H9 (cell line): ENCODE measurements around the gene IL1RAPL2. TPM values are rescaled to one million over a fixed set of nuclear protein-coding genes. Genes with fewer than 3 reads are reported as not detected.

Experiments
- DNase-seq: peaks from one replicate; pipeline ENCODE4 v3.0.0-alpha.2; 2017
- H2AFZ ChIP-seq: one replicate; pipeline ENCODE4 v1.6.1; 2013; ENCODE audit warnings: mild to moderate bottlenecking, low read length, control low read depth, moderate library complexity
- H2AK5ac ChIP-seq: 2 replicates; pipeline ENCODE4 v1.6.1; 2013; ENCODE audit warnings: low read length, control low read depth, mixed read lengths; ENCODE audit not compliant: insufficient read length
- H2BK120ac ChIP-seq: one replicate; pipeline ENCODE4 v1.6.1; 2013; ENCODE audit warnings: low read depth, mild to moderate bottlenecking, low read length, control low read depth, inconsistent platforms; ENCODE audit not compliant: poor library complexity, severe bottlenecking
- H2BK12ac ChIP-seq: 2 replicates; pipeline ENCODE4 v1.6.1; 2013; ENCODE audit warnings: low read length, control low read depth, mixed read lengths, low read depth; ENCODE audit not compliant: insufficient read length
- H2BK15ac ChIP-seq: 2 replicates; pipeline ENCODE4 v1.6.1; 2013; ENCODE audit warnings: low read depth, low read length, control low read depth
- H2BK20ac ChIP-seq: one replicate; pipeline ENCODE4 v1.6.1; 2013; ENCODE audit warnings: low read depth, mild to moderate bottlenecking, low read length, control low read depth, inconsistent platforms; ENCODE audit not compliant: poor library complexity, severe bottlenecking
- H2BK5ac ChIP-seq: 2 replicates; pipeline ENCODE4 v1.6.1; 2013; ENCODE audit warnings: low read length, control low read depth, mixed read lengths; ENCODE audit not compliant: insufficient read length
- H3K14ac ChIP-seq: 2 replicates; pipeline ENCODE4 v1.6.1; 2013; ENCODE audit warnings: low read length, control low read depth; ENCODE audit not compliant: insufficient read depth
- H3K18ac ChIP-seq: 2 replicates; pipeline ENCODE4 v1.6.1; 2013; ENCODE audit warnings: low read depth, mild to moderate bottlenecking, mixed read lengths, low read length, control low read depth; ENCODE audit not compliant: insufficient read length
- H3K23ac ChIP-seq: 2 replicates; pipeline ENCODE4 v1.6.1; 2013; ENCODE audit warnings: low read length, control low read depth, mixed read lengths, low read depth; ENCODE audit not compliant: insufficient read length
- H3K23me2 ChIP-seq: 2 replicates; pipeline ENCODE4 v1.6.1; 2013; ENCODE audit warnings: low read depth, mild to moderate bottlenecking, mixed read lengths, low read length, control low read depth; ENCODE audit not compliant: insufficient read length, poor library complexity, severe bottlenecking
- H3K27ac ChIP-seq: 2 replicates; pipeline ENCODE4 v1.5.1; 2013; ENCODE audit warnings: low read length, control low read depth, mixed read lengths, low read depth; ENCODE audit not compliant: insufficient read length
- H3K27me3 ChIP-seq: 2 replicates; pipeline ENCODE4 v1.6.1; 2013; ENCODE audit warnings: low read length, control low read depth, inconsistent platforms; ENCODE audit not compliant: insufficient read depth
- H3K4ac ChIP-seq: 2 replicates; pipeline ENCODE4 v1.6.1; 2013; ENCODE audit warnings: low read depth, mild to moderate bottlenecking, control low read depth, inconsistent platforms, low read length, moderate library complexity
- H3K4me1 ChIP-seq: 2 replicates; pipeline ENCODE4 v1.6.1; 2013; ENCODE audit warnings: low read length, control low read depth, inconsistent platforms; ENCODE audit not compliant: insufficient read depth
- H3K4me2 ChIP-seq: 2 replicates; pipeline ENCODE4 v1.6.1; 2013; ENCODE audit warnings: low read length, control low read depth, mixed read lengths; ENCODE audit not compliant: insufficient read length, insufficient read depth
- H3K56ac ChIP-seq: 2 replicates; pipeline ENCODE4 v1.6.1; 2013; ENCODE audit warnings: low read depth, mild to moderate bottlenecking, mixed read lengths, low read length, control low read depth; ENCODE audit not compliant: insufficient read length
- H3K79me1 ChIP-seq: 2 replicates; pipeline ENCODE4 v1.6.1; 2013; ENCODE audit warnings: low read depth, mild to moderate bottlenecking, moderate library complexity, low read length, control low read depth, inconsistent platforms; ENCODE audit not compliant: insufficient read depth, poor library complexity, severe bottlenecking
- H3K79me2 ChIP-seq: 2 replicates; pipeline ENCODE4 v1.6.1; 2013; ENCODE audit warnings: low read length, control low read depth, inconsistent platforms; ENCODE audit not compliant: insufficient read depth
- H3K9ac ChIP-seq: 2 replicates; pipeline ENCODE4 v1.6.1; 2013; ENCODE audit warnings: low read length, control low read depth, mixed read lengths; ENCODE audit not compliant: insufficient read length; ENCODE audit errors: extremely low read depth
- H3K9me3 ChIP-seq: one replicate; pipeline ENCODE4 v1.6.1; 2013; ENCODE audit warnings: low read depth, low read length, inconsistent platforms; ENCODE audit not compliant: control insufficient read depth
- H3T11ph ChIP-seq: one replicate; pipeline ENCODE4 v1.6.1; 2013; ENCODE audit warnings: mild to moderate bottlenecking, low read length, control low read depth, inconsistent platforms
- H4K20me1 ChIP-seq: one replicate; pipeline ENCODE4 v1.6.1; 2013; ENCODE audit not compliant: control insufficient read depth, insufficient read length, insufficient read depth
- H4K5ac ChIP-seq: 2 replicates; pipeline ENCODE4 v1.6.1; 2013; ENCODE audit warnings: low read depth, mild to moderate bottlenecking, mixed read lengths, low read length, control low read depth; ENCODE audit not compliant: insufficient read length
- H4K8ac ChIP-seq: replicated peaks from 2 replicates; pipeline ENCODE4 v1.6.1; 2013; ENCODE audit warnings: low read length, control low read depth, mixed read lengths, low read depth; ENCODE audit not compliant: insufficient read length
- H4K91ac ChIP-seq: 2 replicates; pipeline ENCODE4 v1.6.1; 2013; ENCODE audit warnings: low read depth, mild to moderate bottlenecking, moderate library complexity, mixed read lengths, low read length, control low read depth; ENCODE audit not compliant: insufficient read length
- H3K27ac Mint-ChIP-seq, 3 experiments: 2 replicates in 2 of 3; 3 replicates in 1 of 3; pipeline ENCODE4 v1.8.0; 2020 to 2021; ENCODE audit warnings: mixed read lengths in 3 of 3, mild to moderate bottlenecking in 1 of 3, moderate library complexity in 1 of 3
- H3K27me3 Mint-ChIP-seq: 2 replicates; pipeline ENCODE4 v1.8.0; 2021; ENCODE audit warnings: low read depth, mild to moderate bottlenecking, moderate library complexity, mixed read lengths
- H3K36me3 Mint-ChIP-seq, 3 experiments: 2 replicates in 2 of 3; 3 replicates in 1 of 3; pipeline ENCODE4 v1.8.0; 2020 to 2021; ENCODE audit warnings: low read depth in 3 of 3, mixed read lengths in 3 of 3; ENCODE audit not compliant: insufficient read depth in 1 of 3
- H3K4me1 Mint-ChIP-seq, 2 experiments: 2 replicates each; pipeline ENCODE4 v1.8.0; 2020; ENCODE audit warnings: mixed read lengths in 2 of 2
- H3K4me3 Mint-ChIP-seq, 2 experiments: 2 replicates in 1 of 2; 3 replicates in 1 of 2; pipeline ENCODE4 v1.8.0; 2020 to 2021; ENCODE audit warnings: mild to moderate bottlenecking in 2 of 2, mixed read lengths in 2 of 2, moderate library complexity in 1 of 2
- H3K9me3 Mint-ChIP-seq, 2 experiments: 2 replicates in 1 of 2; 3 replicates in 1 of 2; pipeline ENCODE4 v1.8.0; 2020; ENCODE audit warnings: mild to moderate bottlenecking in 2 of 2, mixed read lengths in 2 of 2, moderate library complexity in 1 of 2
- WGBS: extraction: QIAGEN DNeasy Blood & Tissue Kit; methylation state at CpG from one replicate; pipeline ENCODE4 v1.1.7; 2013; ENCODE audit warnings: missing lambda C conversion rate, low lambda C conversion rate, mixed read lengths; ENCODE audit not compliant: insufficient read length; ENCODE audit errors: extremely low coverage; 5-methylcytosine and 5-hydroxymethylcytosine counted together
- total RNA-seq: library from RNA; stranded (reverse); gene quantifications from 2 replicates; pipeline ENCODE4 v1.2.1, GENCODE V29; 2021
- TF ChIP-seq, protein P1 (sequence below): fragments of 200-600 bp; sonication (generic); conservative IDR thresholded peaks from 3 replicates; pipeline ENCODE4 v1.8.0; 2021; ENCODE audit warnings: antibody characterized with exemption, mild to moderate bottlenecking

The IL1RAPL2 gene
- total RNA-seq, 1 experiment from 2014 or later = not detected

DNA sequence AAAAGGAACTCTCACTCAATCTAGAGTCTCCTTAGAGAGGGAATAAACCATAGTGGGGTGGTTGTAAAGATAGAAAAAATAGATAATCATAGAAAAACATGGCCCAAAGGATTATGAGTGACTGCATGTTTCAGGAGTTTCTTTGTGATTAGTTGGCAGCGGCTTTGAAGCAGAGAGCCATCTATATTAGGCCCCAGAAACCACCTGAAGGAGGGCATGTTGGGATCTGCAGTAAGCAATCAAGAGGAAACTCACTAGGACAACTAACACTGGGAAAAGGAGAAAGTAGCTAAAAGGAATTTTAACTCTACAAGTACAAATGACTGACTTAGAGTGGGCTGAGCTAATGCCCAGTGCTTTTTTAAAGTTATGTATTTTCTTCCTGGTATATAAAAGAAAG, 987.1 kb downstream of the IL1RAPL2 start:
- Histone ChIP-seq H3K9me3 (no peaks in the 10 kb centered on the region), H2BK12ac (no peak overlapping the region), H3K23ac (no peak overlapping the region), H3K79me1 (no peaks in the 10 kb centered on the region), H3K4me2 (no peak overlapping the region), H3K4me1 (no peaks in the 10 kb centered on the region), H3K14ac (no peak overlapping the region), H2BK5ac (no peak overlapping the region), H3K27me3 (no peaks in the 10 kb centered on the region), H4K5ac (no peak overlapping the region), H3K9ac (no peak overlapping the region), H3K79me2 (no peaks in the 10 kb centered on the region), H3T11ph (no peak overlapping the region), H2BK15ac (no peak overlapping the region), H4K20me1 (no peaks in the 10 kb centered on the region), H4K91ac (no peak overlapping the region), H3K56ac (no peak overlapping the region), H2BK20ac (no peak overlapping the region), H3K23me2 (no peaks in the 10 kb centered on the region), H2BK120ac (no peak overlapping the region), H4K8ac (no peak overlapping the region), H3K18ac (no peak overlapping the region), H3K27ac (no peak overlapping the region), H3K4ac (no peak overlapping the region), H2AK5ac (no peak overlapping the region), H2AFZ (no peak overlapping the region)
- no peaks in the 10 kb centered on the region; a peak in 2 of 7 replicates for H3K36me3 Mint-ChIP-seq
- peaks cover 0 to 22% of the 10 kb centered on the region in 2 experiments; a peak in 2 of 5 replicates for H3K9me3 Mint-ChIP-seq
- no CpG with 5 or more reads among the region's 1 CpG for WGBS
- DNase-seq = no peak
- no peak overlapping the region for H3K4me3 Mint-ChIP-seq
- H3K4me1 Mint-ChIP-seq = no peaks in the 10 kb centered on the region
- H3K27ac Mint-ChIP-seq = no peak overlapping the region
- H3K27me3 Mint-ChIP-seq = peaks cover 1% of the 10 kb centered on the region; the same call in 1 of the 2 replicates
- TF ChIP-seq, protein P1, sequence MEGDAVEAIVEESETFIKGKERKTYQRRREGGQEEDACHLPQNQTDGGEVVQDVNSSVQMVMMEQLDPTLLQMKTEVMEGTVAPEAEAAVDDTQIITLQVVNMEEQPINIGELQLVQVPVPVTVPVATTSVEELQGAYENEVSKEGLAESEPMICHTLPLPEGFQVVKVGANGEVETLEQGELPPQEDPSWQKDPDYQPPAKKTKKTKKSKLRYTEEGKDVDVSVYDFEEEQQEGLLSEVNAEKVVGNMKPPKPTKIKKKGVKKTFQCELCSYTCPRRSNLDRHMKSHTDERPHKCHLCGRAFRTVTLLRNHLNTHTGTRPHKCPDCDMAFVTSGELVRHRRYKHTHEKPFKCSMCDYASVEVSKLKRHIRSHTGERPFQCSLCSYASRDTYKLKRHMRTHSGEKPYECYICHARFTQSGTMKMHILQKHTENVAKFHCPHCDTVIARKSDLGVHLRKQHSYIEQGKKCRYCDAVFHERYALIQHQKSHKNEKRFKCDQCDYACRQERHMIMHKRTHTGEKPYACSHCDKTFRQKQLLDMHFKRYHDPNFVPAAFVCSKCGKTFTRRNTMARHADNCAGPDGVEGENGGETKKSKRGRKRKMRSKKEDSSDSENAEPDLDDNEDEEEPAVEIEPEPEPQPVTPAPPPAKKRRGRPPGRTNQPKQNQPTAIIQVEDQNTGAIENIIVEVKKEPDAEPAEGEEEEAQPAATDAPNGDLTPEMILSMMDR = no peak
